ENCODE measurements around the gene CBX4. TPM values are rescaled to one million over a fixed set of nuclear protein-coding genes. Genes with fewer than 3 reads are reported as not detected.

The CBX4 gene
- total and polyA plus RNA-seq, 2 of the 4 experiments (the other 2 are of a cell fraction) = 3.2 to 9.4 TPM

GRCh38 chr17:79862238-79862637, 23.0 kb upstream of the CBX4 start:
- no peak for TF ChIP-seq BHLHE40 (IDR thresholded peaks at IDR 0.05; ENCODE audit: low read depth, low read length)
- H2AFZ ChIP-seq (replicated peaks; ENCODE audit: low read length, poor library complexity) = no peak overlapping the region
- H3K9me3 ChIP-seq (ENCODE audit: control insufficient read depth, insufficient read depth, low read length) = no peaks in the 10 kb centered on the region
- no peak overlapping the region for H4K8ac ChIP-seq (ENCODE audit: low read depth in 2 of 2, low read length in 2 of 2)
- no peak overlapping the region for H3K4ac ChIP-seq (ENCODE audit: low read depth, low read length)
- H3K23ac ChIP-seq (ENCODE audit: low read depth, low read length) = no peak overlapping the region
- H2BK20ac ChIP-seq (ENCODE audit: low read depth, low read length) = no peak overlapping the region
- no peaks in the 10 kb centered on the region for H3K4me1 ChIP-seq (ENCODE audit: control insufficient read depth, insufficient read depth, low read length)
- no peak overlapping the region for H3K27ac ChIP-seq (ENCODE audit: insufficient read depth, low read length)
- no peak overlapping the region for H3K56ac ChIP-seq (ENCODE audit: extremely low read depth, insufficient read depth, low read length)
- WGBS, 2 experiments (ENCODE audit: extremely low coverage in 2 of 2, insufficient read length in 1 of 2) = 8% methylated on average over 2 of the region's 5 CpGs; no CpG with 5 or more reads in 1 of the 2 experiments
- peaks cover 44% of the 10 kb centered on the region for H3K27me3 ChIP-seq (ENCODE audit: control insufficient read depth, insufficient read depth, low read length)
- no peak for DNase-seq
- no peaks in the 10 kb centered on the region for H3K36me3 ChIP-seq (ENCODE audit: control insufficient read depth, insufficient read depth, low read length)
- no peaks in the 10 kb centered on the region for H4K20me1 ChIP-seq (ENCODE audit: insufficient read depth, low read length)
- intact Hi-C loops (cut with micrococcal nuclease) (no loop called here), in situ Hi-C loops (cut with MboI; ENCODE audit: low sequenced_read_pairs) (no loop called here), dilution Hi-C loops (cut with HindIII; ENCODE audit: low sequenced_read_pairs, unreplicated experiment) (no loop called here)
- H3K79me1 ChIP-seq (ENCODE audit: low read depth in 1 of 2, low read length in 2 of 2) = no peaks in the 10 kb centered on the region
- H2BK15ac ChIP-seq (ENCODE audit: low read depth, low read length) = no peak overlapping the region
- H3K18ac ChIP-seq (ENCODE audit: low read depth, low read length) = no peak overlapping the region
- H3K9ac ChIP-seq (ENCODE audit: low read depth, low read length) = no peak overlapping the region
- ChIA-PET CTCF (no interaction called here), POLR2A (ENCODE audit: unreplicated experiment) (no interaction called here)
- no peak overlapping the region for H3K4me3 ChIP-seq (ENCODE audit: insufficient read depth, low read depth, low read length)
- no peak overlapping the region for H2AK5ac ChIP-seq (ENCODE audit: low read depth, low read length)
- H2BK120ac ChIP-seq (ENCODE audit: low read depth, low read length) = no peak overlapping the region
- no peak for ATAC-seq (ENCODE audit: low read depth)
- no peak overlapping the region for H2AK9ac ChIP-seq (replicated peaks; ENCODE audit: low read depth, low read length, poor library complexity)
- no peak overlapping the region for H3K4me2 ChIP-seq (ENCODE audit: low read depth, low read length)
- BruUV-seq (replicated peaks) = no TSS peak
- H3K14ac ChIP-seq (replicated peaks; ENCODE audit: low read depth, low read length) = no peak overlapping the region
- H2BK5ac ChIP-seq (ENCODE audit: low read depth, low read length, poor library complexity, severe bottlenecking) = no peak overlapping the region
- H3K9me1 ChIP-seq (ENCODE audit: insufficient read depth, low read length) = no peaks in the 10 kb centered on the region
- no peak overlapping the region for H4K5ac ChIP-seq (ENCODE audit: low read depth, low read length)
- no peak overlapping the region for H4K91ac ChIP-seq (ENCODE audit: insufficient read depth, low read depth, low read length)

Data from IMR-90 (cell line).